Activated CD4-positive, alpha-beta T cell treated with anti-CD3 and anti-CD28 coated beads for 24 hours (primary cell): ENCODE measurements around the gene RPA1.

Experiments
- DNase-seq, 2 donors: peaks; one replicate each; pipeline ENCODE4 v3.0.0-alpha.2; 2020; ENCODE audit warnings: low read depth in 2 of 2

Gene RPA1

GRCh38 chr17:1941272-1942065 lies 111.7 kb downstream of the RPA1 start:
- DNase-seq: no peak

- DNase-seq: no peak
These were observed 112.2 kb downstream of the RPA1 start for GRCh38 chr17:1942066-1942365.

GRCh38 chr17:1942666-1943435 lies 113.0 kb downstream of the RPA1 start:
- DNase-seq: no peak

GRCh38 chr17:1943436-1943831 lies 113.6 kb downstream of the RPA1 start:
- no peak for DNase-seq

- no peak for DNase-seq
These were observed 115.8 kb downstream of the RPA1 start for GRCh38 chr17:1945621-1946020.

GRCh38 chr17:1946021-1946932 lies 116.5 kb downstream of the RPA1 start:
- no peak for DNase-seq

GRCh38 chr17:1947229-1947742 lies 117.5 kb downstream of the RPA1 start:
- DNase-seq: no peak

- no peak for DNase-seq
These were observed 118.1 kb downstream of the RPA1 start for GRCh38 chr17:1947743-1948516.

GRCh38 chr17:1948517-1948825 lies 118.7 kb downstream of the RPA1 start:
- DNase-seq: no peak
